ENCODE data around the gene RIC3.

DNA sequence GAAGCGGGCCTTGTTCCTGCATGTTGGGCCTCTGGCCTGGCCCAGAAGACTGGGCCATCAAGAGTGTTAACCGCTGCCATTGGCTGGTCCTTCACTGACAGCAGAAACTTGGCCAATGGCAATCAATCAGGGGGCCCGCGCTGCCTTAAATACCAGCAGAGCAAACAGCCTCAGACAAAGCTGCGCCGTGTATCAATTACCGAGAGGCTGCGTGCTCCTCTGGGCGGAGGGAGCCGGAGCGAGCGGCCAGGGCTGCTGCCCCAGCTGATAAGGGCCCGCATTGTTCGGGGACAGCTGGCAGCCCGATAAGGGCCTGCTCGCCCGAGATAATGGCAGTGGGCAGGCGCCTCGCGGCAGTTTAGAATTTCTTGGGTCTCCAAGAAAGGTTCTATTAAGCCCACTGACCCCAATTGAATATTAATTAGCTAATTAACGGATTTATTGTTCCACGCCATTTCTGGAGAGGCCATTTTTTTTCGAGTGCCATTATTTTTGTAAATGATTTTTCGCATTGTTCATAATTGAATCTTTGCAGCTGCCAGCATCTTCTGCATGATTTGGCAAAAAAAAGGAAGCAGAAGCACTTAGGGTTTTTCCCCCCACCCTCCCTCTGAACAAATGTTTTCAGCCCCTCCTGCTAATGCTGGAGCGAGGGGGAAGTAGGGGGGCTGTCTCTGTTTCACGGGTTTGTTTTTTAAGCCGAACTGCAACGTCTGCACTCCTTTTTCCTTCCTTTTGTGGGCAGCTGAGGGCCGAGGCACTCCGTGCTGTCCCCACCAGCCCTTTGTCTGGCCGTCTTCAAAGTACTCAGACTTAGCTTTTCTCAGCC lies 37.6 kb upstream of the RIC3 start:
- TF ChIP-seq EZH2 (IDR thresholded peaks at IDR 0.05; ENCODE audit: borderline replicate concordance): no peak
- TF ChIP-seq, protein P1, sequence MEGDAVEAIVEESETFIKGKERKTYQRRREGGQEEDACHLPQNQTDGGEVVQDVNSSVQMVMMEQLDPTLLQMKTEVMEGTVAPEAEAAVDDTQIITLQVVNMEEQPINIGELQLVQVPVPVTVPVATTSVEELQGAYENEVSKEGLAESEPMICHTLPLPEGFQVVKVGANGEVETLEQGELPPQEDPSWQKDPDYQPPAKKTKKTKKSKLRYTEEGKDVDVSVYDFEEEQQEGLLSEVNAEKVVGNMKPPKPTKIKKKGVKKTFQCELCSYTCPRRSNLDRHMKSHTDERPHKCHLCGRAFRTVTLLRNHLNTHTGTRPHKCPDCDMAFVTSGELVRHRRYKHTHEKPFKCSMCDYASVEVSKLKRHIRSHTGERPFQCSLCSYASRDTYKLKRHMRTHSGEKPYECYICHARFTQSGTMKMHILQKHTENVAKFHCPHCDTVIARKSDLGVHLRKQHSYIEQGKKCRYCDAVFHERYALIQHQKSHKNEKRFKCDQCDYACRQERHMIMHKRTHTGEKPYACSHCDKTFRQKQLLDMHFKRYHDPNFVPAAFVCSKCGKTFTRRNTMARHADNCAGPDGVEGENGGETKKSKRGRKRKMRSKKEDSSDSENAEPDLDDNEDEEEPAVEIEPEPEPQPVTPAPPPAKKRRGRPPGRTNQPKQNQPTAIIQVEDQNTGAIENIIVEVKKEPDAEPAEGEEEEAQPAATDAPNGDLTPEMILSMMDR (IDR thresholded peaks at IDR 0.05; ENCODE audit: poor library complexity): no peak
